NCI-H128 (cell line): Measurements from ENCODE around the gene ZNRF1.

Experiments
- DNase-seq: peaks from one replicate; lab custom pipeline; 2025; ENCODE audit not compliant: unreplicated experiment; lab: John Stamatoyannopoulos, UW

ZNRF1 gene

DNA sequence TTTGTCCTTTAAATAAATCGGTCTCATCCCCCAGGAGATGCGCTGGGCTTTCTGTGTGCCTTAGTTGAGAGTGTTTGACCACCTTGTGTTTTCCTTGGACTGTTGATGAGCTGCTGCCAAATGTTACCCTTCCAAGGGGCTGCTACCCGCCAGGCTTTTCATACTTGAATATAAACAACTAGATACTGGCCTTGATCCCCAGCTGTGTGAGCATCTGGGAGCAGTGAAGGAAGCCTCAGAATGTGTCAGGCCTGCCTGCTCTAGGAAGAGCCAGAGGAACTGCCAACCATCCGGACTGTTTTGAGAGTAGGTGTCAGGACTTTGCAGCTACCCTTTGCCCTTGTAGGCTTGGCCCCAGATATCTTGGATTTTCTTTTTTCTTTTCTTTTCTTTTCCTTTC, 60.0 kb downstream of the ZNRF1 start:
- no peak for DNase-seq

DNA sequence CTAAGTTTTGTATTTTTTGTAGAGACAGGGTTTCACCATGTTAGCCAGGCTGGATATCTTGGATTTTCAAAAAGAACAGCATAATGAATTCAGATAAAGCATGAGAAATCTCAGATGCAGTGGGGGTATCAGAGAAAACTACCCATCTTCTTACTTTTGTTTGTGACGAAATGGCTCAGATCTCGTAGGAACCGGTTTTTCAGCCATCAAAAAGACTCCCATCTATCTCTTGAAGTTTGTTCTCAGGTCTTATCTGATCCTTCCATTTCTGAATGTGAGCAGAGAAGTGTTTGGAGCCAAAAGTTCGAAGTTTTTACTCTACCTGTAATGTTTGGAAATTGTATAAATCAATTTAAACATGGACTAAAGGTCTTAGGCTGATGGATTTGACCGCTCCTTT, 60.6 kb downstream of the ZNRF1 start:
- no peak for DNase-seq

DNA sequence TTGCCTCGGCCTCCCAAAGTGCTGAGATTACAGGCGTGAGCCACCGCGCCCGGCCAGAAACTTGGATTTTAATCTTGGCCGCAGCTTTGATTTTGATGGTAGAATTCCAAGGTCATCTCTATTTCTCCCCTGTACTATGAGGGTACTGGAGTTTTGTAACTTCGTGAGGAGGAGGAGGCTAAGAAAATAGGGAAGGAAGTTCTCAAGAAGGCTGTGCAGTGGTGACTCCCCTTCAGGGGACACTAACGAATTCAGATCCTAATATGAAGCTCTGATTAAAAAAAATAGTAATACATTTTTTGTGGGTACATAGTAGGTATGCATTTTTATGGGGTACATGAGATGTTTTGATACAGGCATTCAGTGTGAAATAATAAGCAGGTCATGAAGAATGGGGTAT, 61.9 kb downstream of the ZNRF1 start:
- no peak for DNase-seq

DNA sequence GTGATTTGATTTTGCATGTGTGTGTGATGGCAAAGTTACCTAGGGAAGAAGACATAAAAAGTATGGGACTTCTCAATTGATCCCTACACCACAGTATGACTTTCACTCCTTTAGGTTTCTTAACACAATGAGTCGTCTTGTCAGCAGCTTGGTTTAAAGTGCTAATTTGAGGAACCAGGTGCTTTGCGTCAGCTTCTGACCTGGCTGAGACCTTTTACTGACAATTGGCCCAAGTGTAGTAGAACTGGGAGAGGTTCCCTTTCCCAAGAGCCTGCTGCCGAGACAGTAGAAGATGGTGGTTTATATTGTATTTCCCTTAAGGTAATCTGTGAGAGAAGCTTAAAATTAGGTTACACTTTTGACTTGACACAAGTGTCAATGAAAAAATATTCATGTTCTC, 62.8 kb downstream of the ZNRF1 start:
- DNase-seq = no peak

DNA sequence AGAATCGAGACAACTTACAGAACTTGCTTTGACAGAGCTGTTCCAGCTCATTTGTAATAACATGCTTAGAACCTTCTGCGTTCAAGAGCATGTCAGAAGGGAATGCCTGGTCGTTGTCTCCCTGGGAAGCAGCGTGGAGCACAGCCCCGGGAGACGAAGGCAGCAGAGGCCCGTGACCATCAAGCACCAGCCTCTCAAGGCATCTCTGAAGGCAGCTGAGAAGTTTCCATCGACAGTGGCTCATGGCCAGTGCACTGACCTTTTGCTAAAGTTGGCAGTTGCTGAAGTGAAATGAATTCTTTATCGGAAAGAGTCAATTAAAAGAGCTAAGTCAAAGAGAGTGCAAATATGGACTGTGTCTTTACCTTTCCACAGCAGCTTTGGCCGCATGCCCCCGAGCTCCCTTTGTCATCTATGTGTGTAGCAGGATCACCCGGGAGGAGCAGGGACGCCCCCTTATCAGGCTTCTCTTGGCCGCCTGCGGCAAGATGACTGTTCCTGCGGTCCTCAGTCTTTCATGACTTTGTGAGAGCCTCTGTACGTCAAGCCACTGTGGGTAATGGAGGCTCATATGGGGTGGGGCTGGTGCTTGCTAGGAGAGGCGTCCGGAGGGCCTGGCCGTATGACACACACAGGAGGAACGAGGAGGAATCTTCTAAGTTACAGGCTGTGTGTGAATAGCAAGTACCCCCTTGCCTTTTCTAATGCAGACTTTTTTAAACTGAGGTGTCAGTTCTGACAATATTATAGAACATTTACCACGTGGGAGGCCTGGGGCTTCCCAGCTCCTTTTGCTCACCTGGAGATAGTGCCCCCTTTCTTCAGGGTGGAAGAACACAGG, 63.5 kb downstream of the ZNRF1 start:
- DNase-seq = no peak

DNA sequence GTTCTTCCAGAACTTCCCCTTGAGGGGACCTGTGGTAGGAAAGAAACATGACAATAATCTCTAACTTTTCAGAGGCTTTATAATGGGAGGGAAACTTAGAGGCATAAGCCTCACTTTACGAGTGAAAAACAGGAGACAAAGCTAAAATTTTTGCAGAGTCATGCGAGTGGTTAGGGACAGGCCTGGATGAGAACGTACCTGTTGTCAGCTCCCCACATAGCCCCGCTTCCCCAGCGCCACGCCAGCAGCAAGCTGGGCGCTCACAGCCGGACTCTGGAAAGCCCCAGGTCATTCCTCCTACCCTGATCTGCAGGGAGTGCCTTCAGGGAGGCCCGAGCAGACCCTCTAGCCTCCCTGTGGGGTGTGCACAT, 64.1 kb downstream of the ZNRF1 start:
- DNase-seq = no peak

DNA sequence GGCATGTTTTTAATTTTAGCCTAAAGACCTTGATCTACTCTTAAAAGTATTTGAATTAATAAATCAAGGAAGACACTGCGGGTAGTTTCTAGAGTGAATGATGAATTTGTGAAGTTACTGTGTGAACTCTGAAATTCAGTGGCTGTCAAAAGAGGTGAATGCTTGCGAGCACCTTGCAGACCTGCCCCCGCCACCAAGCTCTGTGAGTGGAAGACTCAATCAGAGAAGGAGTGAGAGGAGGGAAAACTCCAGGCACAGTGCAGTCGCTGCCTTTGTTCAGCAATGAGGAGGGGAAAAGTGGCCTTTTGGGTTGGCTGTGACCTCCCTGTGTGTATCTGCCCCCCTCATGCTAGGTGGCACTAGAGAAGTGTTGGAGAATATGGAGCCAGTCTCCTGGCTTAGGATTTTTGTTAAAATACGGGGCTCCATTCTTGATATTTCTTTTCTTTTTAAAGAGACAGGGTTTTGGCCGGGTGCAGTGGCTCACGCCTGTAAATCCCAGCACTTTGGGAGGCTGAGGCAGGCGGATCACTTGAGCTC, 64.8 kb downstream of the ZNRF1 start:
- no peak for DNase-seq

DNA sequence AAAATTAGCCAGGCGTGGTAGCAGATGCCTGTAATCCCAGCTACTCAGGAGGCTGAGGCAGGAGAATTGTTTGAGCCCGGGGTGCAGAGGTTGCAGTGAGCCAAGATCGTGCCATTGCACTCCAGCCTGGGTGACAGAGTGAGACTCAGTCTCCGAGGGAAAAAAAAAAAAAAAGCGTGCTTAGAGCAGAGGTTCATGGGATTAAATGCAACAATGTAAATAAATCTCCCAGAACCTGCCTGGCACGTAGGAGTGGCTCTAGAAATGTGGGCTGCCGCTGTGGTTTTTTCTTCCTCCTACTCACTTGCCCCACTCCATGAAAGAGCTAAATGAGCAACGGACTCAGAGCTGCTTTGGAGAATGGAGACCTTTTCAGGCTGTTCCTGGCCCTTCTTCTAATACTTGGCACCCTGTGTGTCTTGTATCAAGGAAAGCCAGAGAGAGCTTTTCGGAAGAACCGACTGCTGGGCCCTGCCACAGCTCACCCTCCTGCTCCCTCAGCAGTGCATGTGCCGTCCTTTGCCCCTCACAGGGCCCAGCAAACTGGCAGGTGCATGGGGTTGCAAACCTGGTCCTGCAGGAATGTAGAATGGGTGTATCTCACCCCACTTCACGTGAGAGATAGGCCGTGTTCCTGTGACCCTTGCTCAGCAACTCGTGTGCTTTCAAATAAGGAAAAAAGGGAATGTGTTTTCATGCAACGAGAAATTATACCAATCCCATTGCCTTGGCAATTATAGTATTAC, 65.8 kb downstream of the ZNRF1 start:
- no peak for DNase-seq

DNA sequence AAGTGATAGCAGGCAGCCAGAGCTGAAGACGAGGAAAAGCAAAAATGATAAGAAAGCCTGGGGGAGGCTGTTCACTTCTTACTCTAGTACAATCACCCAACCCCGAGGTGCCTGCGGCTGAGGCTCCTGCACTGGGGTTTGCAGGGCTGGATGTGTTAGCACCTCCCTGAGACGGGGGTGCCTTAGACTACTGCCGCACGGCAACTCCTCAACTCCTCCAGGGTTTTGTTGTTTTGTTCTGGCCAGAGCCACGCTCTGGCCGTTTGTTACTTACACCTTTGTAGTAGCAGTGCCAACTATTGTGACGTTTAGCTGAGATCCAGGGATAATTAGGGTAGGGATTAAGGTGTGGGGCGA, 66.3 kb downstream of the ZNRF1 start:
- DNase-seq = no peak

DNA sequence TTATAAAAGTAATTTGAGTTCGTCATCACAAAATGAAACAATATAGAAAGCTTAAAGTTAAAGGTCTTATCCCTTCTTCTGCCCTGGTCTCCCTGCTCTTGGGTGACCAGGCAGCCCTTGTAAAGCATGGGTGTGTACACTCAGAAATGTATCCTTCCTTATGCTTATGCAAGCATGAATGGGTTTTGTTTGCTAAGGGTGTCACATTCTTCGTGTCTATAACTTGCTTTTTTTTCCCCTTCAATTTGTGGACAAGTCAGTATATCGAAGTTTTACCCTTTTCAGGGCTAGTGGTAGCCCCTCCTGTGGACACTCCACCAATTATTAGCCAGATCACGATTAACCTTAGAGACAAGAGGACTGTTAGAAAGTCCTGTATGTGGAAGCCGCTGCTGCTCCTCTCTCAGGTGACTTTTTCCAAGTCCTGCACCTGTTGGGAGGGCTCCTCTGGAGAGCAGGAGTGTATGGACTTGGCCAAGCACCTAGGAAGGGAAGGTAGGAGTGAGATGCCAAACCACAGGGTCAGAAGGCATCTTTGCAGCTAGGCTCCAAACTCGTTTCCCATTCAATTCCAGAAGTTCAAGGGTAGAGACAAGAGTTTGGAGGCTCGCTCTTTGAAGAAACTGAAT, 66.8 kb downstream of the ZNRF1 start:
- no peak for DNase-seq

DNA sequence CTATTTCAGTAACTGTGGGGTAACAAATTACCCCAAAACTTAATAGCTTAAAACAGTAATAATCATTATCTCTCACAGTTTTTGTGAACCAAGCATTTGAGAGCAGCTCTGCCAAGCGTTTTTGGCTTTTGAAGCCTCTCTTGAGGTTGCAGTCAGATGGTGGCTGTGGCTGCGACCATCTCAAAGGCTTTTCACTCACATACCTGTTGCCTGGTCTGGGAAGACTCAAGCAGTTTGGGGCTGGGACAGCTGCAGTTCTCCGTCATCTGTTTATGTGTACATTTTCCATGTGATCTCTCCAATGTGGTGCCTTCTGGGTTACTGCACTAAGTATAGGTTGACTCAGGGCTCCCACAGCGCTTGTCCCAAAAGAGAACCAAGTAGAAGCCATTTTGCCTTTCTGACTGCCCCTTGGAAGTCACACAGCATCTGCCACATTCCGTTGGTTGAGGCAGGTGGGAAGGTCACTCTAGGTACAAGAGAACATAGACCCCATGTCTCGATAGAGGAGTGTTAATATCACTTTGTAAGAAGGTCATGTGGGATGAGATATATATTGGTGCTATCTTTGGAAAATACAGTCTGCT, 68.1 kb downstream of the ZNRF1 start:
- no peak for DNase-seq

DNA sequence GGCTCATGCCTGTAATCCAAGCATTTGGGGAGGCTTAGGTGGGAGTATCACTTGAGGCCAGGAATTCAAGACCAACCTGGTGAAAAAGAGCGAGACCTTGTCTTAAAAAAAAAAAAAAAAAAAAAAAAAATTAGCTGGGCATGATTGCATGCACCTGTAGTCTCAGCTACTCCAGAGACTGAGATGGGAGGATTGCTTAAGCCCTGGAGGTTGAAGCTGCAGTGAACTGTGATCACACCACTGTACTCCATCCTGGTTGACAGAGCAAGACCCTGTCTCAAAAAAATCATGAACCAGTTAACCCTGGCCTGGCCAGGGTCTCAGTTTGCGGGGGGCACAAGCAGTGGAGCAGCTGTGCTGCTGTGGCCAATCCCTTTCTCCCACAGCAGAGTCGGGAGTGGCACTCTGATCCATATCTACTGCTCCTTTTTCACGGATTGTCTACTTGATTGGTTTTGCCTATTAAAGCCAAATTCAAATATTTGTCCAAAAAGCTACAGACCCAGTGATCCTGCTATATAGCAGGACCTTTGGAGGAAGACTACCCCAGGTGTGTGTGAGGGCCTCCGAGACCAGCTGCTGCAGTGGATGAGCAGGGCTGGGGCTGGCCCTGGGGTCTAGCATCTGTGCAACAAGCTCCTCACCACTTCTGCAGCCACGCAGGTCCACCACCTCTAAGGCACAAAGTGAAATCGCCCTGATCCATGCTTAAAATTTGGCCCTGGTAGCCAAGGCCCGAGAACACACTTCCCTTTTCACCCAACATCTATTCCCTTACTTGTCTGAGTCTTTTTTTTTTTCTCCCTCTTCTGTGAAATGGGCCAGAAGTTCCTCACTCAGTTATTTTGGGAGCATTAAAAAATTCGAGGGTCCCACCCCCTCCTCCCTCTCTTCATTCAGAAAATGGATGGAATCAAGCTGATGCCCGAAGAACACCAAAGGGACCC, 69.5 kb downstream of the ZNRF1 start:
- no peak for DNase-seq

DNA sequence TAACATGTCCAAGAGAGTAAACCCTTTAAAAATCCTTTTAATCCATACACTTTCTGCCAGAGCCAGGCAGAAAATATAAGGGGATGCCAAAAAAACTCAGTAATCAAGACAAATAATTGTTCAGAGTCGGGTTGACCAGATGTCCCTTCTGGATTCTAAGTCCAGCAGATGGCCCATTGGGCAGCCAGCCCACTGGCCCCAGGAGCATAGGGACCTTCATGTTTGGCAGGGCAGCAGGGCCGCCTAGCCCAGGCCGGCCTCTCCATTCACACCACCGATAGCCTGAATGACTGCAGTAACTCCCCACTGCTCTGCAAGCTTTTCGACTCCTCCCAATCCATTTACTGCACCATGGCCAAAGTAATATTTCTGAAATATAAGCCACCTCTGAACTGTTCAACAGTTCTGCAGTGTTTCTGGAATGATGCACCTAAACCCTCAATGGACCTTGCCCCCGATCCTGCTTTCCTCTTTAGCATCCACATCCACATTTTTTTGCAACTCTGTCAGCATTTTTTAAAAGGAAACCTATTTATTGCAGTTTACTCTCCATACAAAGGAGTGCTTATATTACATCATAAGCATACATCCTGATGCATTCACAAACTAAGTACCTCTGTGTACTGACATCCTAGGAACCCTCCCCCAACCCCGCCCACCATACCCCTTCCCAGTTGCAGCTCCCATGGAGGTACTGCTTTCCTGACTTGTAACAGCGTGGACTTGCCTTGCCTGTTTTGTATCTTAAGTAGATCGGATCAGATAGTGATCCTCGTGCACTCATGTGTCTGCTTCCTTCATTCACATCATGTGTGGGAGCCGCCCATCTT, 71.4 kb downstream of the ZNRF1 start:
- no peak for DNase-seq

DNA sequence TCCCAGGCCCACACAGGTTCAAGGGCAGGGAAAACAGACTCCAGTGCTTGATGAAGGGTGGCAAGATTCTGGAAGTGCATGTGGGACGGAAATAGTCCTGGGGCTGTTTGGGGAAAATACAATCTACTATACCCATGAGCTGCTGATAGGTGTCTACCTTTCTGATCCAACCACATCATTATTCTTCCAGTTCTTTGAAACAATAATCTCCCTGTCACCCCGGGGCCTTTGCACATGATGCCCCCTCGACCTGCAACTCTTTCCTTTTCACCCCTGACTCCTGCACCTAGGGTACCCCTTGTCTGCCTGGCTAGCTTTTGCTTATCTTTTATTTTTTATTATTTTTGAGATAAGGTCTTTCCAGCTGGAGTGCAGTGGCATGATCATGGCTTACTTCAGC, 72.8 kb downstream of the ZNRF1 start:
- no peak for DNase-seq

DNA sequence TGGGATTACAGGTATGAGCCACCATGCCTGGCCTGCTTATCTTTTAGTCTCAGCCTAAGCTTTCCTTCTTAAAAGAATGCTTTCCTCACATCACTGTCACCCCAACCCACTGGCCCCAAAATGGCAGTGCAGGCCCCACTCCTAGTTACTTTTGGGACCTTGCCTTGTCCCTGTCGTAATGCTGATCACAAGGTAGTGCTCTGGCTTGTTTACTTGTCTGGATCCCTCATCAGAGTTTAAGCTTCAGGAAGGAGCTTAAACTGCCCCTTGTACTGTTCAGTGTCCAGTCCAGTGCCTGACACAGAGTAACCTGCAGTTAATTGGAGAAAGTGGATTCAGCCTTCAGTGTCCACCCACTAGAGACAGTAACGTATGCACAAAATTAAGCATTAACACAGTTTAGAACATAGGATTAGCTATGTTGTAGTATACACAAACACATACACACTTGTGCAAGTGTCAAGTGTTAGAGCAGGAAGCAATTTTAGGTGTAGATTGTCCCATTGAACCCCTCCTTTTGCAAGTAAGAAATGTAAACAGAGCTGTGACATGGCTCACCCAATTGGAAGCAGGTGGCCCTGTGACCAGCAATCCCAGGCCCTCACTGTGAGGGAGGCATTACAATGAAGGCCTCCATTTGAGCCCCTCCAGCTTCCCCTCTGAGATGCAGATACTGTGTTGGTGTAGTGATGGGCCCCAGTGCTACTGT, 73.6 kb downstream of the ZNRF1 start:
- no peak for DNase-seq

DNA sequence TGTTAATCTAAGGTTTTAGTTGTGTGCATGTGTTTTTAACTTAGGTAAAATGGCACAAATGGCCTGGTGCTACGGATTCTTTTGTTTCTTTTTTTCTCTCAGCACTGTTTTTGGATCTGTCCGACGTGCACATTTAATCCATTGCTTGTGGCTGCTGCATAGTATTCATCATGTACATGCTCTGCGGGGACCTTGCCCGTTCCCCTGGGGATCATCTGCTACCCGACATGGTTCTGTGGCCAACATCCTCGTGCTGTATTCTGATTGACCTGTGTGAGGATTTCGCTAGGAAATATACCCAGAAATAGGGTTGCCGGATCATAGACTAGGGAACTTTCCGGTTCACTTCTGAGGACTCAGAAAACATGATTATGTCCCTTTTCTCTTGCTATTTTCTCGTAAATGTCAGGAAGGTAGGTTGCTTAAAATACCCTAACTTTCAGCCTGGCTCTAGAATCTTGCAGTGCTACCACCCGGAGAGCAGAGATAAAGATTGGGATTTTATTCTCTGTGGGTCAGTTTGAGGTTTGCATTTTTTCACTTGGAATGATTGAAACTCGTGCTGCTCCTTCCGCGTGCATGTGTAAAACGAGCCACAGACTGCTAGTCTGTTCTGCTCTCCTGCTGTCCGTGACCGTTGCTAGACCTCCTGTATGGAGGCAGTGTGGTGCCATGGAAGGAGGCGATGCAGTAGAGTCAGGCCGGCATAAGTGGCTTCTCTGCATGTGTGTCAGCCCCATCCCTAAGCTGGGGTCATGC, 74.9 kb downstream of the ZNRF1 start:
- DNase-seq = no peak

DNA sequence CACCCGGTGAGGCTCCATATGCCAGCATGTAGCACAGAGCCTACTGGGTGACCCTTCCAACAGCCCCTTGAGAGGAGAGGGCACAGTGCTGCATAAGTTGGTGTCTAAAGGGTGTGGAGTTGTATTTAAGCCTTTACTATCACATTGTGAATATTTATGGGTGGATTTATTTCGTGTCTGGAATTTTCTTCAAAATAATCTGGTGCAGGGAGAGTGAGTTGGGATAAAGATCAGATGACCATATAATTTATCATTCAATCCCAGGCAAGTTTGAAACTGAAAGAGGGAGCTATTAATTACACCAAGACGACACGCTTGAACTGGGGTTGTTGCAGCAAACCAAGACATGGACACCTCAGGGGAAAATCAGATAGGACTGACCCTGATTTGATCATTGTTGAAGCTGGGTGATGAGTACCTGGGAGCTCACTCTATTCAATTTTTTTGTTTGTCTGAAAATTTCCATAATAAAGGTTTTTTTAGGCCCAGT, 75.5 kb downstream of the ZNRF1 start:
- DNase-seq = no peak
